D341Med (cell line): ENCODE data around the gene TMEM217.
A peak's percentile ranks its signal among the peaks of the same experiment; 100 is the strongest.

Experiments used
- DNase-seq: peaks from one replicate; pipeline ENCODE4 v3.0.0; 2012; ENCODE audit warnings: low spot score

Gene TMEM217

DNA sequence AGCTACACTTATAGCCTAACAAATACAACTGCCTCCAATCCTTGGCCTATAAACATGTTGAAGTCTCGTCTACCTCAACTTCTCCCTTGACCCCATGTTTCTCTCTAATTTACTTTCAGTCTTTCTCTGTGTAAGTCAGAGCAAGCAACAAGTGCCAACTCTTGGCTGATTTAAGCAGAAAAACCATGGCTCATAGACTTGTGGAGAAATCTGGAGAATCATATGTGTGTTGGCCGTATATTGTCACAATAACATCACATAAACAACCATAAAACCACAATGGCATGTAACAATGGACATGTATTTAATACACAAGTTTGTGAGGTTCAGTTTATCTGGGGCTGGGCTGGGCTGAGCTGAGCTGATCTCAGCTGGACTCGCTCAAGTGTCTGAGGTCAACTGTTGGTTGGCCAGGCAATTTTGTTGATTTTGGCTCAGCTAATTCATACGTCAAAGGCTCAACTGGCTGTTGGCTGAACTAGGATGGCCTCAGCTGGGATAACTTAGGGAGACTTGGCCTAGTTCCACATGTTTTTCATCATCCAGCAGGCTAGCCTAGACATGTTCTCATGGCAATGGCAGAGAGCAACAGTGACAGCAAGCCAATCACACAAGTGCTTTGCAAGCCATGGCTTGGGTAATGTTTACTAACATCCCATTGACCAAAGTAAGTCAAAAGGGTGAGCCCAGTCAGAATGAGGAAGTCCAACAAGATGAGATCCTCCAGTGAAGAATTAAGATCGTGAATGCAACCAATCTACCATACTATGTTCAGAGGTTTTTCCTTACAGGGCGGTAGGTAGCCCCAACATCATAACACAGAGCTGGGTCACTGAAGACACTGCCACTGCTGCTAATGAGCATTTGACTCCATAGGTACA lies 13.3 kb downstream of the TMEM217 start:
- DNase-seq, result no peak

DNA sequence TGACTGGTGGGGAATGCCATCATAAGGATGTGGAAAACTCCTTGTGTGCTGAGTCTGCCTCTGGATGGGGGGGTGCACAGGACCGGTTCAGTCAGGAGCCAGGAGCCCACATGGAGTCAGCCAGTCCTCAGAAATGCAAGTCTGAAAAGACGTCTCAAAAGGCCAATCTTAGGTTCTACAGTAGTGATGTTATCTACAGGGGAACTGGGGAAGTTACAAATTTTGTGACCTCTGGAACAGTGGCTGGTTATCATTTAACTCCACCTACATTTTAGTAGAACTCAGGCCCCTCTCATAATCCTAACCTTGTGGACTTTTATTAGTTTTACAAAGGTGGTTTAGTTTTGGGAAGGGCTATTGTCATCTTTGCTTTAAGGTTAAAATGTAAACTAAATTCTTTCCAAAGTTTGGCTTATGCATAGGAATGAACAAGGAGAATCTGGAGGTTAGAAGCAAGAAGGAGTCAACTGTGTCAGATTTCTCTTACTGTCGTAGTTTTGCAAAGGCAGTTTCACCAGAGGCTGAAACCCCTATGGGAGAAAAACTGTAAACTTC lies 14.1 kb downstream of the TMEM217 start:
- no peak for DNase-seq

DNA sequence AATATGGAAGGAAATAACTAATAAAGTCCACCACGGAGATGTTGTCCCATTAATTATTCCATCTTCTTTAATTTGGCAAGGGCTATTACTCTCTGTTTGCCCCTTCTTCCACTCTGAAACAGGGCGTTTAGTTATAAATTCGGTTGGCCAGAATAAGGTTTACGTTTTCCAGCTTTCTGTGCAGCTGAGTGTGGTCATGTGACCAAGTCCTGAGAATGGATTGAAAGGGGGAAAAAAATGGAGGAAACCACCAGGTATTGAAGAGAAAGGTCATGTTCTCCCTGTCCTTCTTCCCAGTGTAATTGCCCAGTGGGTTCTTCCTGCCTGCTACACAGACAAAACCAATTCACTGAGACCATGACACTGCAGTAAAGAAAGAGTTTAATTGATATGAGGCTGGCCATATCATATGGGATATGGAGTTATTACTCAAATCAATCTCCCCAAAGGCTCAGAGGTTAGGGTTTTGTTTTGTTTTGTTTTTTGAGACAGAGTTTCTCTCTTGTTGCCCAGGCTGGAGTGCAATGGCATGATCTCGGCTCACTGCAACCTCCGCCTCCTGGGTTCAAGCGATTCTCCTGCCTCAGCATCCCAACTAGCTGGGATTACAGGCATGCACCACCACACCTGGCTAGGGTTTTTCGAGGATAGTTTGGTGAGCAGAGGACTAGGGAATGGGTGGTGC lies 14.7 kb downstream of the TMEM217 start:
- DNase-seq, result no peak

DNA sequence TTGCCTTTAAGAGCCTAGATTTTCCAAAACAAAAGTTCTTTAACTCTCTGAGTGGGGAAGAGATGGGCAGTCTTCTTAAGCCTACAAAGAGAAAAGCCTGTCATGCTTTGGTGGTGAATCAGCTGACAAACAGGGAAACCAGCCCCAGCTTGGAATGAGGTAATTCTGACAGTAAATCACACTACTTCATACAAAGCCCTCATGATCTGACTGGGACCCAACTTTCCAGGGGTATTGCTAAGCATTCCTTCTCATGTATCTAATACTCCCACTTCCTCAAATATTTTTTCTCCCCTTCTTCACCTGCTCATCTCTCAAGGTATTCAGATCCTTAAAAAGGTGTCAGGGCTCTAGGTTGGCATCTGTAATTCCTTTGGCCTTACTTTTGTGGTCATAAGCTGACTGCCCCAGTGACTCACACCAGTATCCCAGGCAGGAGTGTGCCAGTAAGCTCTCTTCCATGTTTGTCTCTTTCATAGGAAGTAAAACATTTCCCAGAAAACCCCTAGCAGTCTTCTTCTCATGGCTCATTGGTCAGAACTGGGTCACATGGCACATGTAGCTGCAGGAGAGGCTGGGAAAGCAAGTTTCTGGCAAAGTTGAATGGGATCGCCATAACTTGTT lies 15.4 kb downstream of the TMEM217 start:
- DNase-seq, result no peak

DNA sequence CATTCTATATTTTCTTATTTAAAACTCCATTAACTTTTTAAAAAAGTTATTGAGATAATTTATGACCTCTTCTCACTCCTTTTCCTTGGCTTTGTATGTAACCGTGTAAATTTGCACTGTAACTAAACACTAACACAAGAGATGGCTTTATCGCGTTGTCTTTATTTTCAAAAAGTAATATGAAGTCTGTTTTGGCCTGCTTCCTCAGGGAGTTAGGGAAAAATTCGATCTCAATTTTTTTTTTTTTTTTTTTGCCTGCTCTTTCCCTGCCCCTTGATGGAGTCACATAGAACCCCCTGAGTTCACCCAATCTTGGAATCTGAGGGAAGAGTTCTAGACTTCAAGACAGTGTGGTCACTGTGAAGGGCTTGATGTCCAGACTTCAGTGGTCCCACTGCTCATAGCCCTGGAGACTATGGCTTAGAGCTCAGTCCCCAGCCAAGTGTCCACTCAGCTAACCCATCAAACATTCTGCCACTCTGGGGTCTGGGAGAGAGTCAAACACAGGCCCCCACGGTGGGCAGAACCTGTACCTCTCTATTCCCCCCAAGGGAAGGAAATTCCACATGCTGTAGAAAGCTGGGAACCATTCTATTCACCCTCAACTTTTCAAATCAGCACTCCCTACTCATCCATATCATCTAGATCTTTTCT lies 16.0 kb downstream of the TMEM217 start:
- no peak for DNase-seq

DNA sequence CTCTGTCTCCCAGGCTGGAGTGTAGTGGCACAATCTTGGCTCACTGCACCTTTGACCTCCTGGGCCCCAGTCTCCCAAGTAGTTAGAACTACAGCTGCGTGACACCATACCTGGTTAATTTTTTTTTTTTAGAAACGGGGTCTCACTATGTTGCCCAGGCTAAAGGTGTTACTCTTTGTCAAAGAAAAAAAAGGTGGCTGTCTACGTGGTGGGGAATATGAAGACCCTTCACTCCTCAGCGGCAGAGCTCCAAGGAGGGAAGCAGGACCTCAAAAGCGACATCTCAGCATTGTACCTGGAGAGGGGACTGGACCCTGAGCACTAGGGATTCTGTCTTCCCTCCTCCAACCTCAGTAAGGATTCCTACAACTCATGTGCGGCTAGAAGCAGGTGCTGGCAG lies 16.8 kb downstream of the TMEM217 start:
- no peak for DNase-seq

DNA sequence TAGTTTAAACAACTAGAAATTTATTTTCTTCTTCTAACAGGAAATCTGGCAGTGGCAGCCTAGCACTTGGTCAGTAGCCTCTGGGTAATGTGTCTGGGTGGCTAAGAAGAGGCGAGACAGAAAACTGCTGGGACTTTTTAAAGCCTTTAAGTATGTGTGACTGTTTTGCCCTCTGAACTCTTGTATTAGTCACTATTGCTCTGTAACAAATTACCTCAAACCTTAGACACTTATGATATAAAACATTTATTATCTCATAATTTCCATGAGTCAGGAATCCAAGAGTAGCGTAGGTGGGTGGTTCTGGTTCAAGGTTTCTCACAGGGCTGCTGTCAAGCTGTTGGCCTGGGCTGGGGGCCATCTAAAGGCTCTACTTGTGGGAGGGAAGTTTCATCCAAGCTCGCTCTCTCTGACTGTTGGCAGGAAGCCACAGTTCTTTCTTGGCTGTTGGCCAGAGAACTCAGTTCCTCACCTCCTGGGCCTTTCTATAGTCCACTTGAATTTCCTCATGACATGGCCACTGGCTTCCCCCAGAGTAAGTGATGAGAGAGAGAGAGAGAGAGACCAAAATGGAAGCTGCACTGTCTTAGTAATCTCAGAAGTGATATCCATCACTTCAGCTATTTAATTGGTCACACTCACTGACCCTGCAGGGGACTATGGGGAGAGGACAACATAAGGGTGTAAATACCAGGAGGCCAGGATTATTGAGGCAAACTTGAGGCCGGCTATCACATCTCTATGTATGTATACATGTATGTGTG lies 17.8 kb downstream of the TMEM217 start:
- no peak for DNase-seq

DNA sequence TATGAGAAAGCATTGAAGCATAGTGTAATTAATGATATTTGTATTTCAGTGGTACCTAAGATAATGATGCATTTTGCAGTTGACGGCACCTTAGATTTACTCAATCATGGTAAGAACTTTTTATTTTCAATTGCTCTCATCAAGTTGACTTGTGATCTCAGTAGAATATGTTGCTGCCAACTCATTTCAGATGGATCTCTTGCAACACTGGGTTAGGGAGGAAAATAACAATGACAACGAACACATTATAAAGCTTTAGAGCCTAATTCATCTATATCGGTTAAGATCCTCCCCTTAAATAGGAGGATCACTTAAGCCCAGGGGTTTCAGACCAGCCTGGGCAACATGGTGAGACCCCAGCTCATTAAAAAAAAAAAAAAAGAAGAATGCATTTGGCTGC lies 18.4 kb downstream of the TMEM217 start:
- DNase-seq, result no peak

DNA sequence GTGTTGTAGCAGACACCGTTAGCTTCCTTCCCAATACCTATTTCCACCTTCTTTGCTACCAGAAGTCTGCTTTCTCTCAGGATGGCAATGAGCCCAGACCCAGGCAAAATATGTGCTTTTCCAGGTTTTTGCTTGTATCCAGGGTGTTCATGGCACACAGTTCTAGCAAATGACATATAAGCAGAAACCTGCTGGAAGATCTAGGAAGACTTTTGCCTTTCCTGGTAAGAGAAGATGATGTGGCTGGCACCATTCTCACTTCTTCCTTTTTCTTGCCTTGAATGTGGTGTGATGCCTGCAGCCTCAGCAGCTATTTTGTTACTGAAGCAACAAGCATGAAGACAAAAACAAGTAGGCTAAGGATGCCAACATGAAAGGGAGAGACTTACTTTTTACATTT lies 19.6 kb downstream of the TMEM217 start:
- DNase-seq, result no peak

DNA sequence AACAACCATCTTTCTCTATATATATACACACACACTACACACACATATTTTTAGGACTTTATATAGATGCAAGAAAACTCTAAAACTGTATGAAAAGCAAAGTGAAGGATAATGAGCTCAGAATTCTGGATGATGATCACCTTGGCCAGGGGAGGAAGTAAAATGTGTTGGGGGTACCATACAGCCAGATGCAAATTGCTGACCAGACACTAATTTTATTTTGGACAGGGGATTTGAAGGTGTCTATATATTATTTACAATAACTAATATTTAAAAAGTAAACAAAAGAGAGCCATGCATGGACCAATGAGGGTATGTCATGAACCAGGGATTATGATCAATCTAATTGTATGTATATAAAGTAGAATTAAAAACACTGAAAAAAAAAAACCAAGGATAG lies 20.2 kb downstream of the TMEM217 start:
- no peak for DNase-seq

DNA sequence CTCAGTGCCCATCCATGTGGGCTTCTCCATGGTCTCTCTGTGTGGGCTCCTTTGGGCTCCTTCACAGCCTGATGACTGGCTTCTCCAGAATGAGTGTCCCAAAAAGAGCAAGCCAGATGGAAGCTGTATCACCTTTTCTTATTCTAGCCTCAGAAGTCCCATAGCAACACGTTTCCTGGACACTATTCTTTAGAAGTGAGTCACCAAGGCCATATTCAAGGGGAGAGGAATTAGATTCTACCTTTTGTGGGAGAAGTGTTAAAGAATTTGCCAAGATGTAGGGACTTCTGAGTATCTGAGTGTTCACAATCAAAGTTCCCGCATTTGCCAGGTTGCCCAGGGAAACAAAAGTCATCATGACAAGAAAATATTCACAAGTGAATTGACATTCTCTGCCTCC lies 21.0 kb downstream of the TMEM217 start:
- DNase-seq, result no peak

DNA sequence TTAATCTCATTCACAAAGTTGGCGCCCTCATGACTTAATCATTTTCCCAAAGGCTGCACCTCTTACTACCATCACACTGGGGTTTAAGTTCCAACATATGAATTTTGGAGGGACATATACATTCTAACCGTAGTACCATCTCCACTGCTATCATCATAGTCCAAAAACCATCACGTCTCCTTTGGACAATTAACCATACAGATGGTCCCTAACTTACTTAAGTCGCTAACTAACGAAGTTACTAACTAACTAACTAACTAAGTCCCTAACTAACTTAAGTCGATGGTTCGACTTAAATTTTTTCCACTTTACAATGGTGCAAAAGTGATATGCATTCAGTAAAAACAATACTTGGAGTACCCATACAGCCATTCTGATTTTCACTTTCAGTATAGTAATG lies 24.4 kb downstream of the TMEM217 start:
- DNase-seq, result no peak

DNA sequence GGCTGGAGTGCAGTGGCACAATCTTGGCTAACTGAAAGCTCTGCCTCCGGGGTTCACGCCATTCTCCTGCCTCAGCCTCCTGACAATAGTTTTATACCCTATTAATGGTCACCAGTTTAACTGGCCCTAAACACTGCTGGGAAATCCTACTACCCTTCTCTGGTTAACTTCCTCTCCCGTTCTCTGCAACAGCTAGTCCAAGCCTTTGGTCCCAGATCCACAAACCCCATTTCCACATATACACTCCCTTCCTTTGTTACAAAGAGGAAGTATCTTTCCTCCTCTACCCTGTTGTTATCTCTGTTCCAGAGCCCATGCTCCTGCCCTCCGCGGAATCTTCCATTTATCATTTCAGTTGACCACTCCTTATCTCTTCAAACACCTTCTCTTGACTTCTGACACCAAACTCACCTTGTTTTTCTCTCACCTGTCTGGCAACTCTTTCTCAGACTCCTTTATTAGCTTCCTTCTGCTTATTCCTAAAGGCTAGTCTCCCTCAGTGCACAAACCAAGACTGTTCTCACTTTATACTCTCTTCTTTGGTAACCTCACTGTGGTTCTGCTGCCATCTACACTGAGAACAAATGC lies 25.4 kb downstream of the TMEM217 start:
- no peak for DNase-seq

DNA sequence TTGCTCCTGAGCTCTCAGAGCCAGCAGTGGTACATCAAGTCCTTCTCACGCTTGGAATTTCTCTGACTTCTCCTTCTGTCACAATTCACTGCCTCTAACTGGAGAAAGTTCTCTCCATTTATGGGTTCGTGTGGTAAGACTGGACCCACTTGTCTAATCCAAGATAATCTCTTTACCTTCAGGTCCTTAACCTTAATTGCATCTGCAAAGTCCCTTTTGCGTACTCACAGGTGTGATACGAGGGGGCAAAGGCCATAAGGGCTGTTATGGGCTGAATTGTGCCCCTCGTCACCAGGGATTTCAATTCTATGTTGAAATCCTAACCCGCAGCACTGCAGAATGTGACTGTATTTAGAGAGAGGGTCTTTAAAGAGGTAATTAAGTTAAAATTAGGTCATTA lies 27.8 kb downstream of the TMEM217 start:
- no peak for DNase-seq

DNA sequence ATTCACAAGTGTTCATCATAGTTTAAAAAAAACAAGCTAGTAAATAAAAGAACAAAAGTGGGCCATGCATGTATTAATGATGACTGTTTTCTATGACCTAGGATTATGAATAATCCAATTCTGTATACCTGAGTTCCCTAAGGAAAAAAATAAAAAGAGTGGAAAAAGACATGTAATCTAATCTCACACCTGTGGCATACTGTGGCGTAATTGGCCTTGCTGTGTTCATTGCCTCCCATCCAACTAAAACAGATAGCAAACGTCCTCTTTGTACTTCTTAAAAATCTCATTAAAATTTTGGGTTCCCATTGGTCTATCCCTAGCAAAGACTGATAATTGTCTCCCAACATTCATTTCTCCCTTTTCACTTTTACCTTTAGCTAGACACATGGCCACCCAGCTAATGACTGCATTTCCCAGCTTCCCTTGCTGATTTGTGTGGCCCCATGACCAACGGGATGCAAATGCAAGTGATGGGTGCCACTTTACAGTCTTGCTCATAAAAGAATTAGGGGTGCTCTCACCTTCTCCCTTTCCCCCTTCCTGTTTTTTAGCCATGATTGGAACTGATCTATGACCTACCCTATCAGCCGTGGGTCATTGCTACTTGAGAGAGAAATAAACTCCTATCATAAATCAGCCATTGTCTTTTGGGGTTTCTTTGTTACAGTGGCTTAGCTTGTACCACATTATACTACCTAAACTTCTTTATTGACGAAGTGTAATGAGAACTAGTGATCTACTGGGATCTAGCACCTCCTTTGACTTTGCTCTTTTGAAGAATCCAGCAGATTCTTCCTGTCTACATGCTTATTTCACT lies 32.4 kb downstream of the TMEM217 start:
- DNase-seq, result no peak

DNA sequence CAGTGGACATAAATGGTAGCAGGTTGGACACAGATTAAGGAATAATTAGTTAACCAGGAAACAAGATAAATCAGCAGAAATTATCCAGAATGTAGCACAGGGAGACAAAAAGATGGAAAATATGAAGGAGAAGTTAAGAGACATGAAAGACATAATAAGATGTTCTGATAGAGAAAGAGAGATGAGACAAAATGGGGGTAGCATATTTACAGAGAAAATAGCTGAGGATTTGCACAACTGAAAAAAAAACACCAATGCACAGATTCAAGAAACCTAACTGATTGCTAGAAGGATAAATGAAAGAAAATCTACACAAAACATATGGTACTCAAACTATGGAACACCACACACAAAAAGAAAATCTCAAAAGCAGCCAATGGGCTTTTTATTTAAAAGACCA lies 35.0 kb downstream of the TMEM217 start:
- no peak for DNase-seq

DNA sequence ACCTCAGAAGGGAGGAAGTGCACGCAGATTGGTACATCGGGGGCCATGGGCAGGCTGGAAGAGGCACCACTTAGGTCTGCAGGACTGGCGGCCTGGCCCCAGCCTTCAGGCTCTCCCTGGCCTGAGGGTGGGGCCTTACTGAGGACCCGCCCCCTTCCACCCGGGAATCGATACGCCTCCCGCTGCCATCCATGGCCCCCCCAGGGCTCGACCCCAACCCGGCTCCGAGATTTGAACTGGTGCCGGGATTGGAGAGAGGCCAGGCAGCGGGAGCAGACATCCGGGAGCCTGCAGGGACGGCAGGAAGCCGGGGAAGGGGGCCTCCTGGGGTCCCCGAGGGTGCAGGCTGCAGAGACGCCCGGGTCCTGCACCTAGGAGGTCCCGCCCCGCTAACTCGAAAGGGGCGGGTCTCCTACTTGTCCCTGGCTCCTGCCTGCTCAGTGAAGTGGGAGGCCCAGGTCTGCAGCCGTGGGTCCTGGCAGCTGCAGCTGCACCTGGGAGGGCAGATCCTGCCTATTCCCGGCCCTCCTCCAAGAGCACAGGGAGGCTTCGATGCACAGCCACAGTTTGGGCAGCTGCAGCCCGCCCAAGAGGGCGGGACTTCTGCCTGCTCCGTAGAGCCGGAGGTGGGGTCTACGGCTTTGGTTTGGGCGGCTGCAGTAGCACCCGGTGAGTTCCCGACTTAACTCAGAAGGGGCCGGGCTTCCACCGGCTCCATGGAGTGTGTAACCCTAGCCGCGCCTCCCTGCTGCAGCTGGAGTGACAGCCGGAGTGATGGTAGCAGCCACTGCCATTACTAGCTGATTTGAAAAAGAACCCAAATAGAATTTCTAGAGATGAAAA lies 35.6 kb downstream of the TMEM217 start:
- DNase-seq, result peak; percentile 84

DNA sequence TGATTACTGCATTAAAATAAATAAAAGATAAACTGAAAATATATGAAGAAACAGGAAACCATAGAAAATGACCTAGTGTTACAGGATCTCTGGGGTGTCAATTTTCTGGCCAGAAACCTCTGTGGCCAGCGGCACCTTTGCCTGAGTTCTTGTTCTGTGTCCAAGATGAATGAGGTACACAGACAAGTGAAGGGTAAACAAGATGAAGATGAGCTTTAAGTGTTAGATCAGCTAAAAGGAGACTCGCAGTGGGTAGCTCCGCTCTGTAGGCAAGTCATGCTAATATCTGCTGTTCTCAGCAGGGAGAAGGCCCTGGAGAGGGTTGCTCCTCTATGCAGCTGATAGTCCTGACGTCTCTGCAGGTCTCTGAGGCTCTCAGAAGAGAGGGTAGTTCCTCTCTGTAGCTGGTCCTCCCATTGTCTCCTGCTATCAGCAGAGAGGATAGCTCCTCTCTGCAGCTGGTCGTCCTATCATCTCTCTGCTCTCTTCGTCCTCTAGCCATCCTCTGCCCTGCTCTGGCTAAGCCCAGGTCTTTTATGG lies 36.3 kb downstream of the TMEM217 start:
- no peak for DNase-seq

DNA sequence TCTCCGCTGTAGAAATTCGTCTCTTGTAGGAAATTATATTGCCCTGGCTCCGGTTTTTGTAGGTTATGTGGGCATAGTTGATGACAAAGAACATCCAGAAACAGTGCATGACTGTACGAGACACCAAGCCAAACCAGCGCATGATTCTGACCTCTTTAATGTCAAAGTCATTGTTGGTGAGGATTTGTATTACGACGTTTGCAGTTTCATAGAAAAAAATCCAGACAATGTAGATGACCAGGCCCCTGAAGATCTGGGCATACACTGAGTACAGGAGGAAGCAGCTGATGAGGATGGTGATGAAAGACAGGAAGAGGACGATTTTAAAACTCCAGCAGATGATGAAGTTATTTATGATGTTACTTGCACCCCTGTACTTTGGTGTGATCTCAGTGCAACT lies 39.4 kb downstream of the TMEM217 start:
- no peak for DNase-seq
